PC-3 (cell line): ENCODE results near the gene SF3B1.

Experiments used
- EZH2 ChIP-seq: fragments of 300-600 bp; sonication (generic); IDR thresholded peaks from one replicate; pipeline ENCODE4 v1.6.1; 2017; ENCODE audit warnings: antibody characterized with exemption, mild to moderate bottlenecking, low read length; ENCODE audit not compliant: unreplicated experiment
- EZH2phosphoT487 ChIP-seq: fragments of 300-600 bp; sonication (generic); IDR thresholded peaks from 2 replicates; pipeline ENCODE4 v1.6.1; 2018; ENCODE audit warnings: mild to moderate bottlenecking, antibody characterized with exemption, low read length, borderline replicate concordance
- TF ChIP-seq, protein P1 (sequence below): fragments of 300-600 bp; sonication (generic); conservative IDR thresholded peaks from 2 replicates; pipeline ENCODE4 v1.5.1; 2017; ENCODE audit warnings: antibody characterized with exemption, low read depth, mild to moderate bottlenecking, low read length

DNA sequence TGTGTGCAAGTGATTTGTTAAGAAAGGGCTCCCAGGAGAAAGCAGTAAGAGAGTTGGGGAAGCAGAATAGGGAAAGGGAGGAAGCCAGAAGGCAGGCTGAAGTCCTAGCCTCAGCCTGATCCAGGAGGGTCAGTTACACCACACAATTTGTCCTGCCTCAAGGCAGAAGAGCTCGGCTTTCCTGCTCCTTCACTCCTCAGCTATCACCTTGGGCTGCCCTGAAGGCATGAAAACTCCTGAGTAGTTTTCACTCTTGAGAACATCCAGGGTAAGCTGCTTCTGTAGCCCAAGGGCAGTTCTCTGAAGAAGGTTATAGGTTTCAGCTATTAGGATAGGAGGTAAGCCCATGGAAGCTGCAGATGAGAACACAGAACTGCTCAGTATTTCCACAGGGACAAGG, 76.8 kb downstream of the SF3B1 start:
- TF ChIP-seq, protein P1, sequence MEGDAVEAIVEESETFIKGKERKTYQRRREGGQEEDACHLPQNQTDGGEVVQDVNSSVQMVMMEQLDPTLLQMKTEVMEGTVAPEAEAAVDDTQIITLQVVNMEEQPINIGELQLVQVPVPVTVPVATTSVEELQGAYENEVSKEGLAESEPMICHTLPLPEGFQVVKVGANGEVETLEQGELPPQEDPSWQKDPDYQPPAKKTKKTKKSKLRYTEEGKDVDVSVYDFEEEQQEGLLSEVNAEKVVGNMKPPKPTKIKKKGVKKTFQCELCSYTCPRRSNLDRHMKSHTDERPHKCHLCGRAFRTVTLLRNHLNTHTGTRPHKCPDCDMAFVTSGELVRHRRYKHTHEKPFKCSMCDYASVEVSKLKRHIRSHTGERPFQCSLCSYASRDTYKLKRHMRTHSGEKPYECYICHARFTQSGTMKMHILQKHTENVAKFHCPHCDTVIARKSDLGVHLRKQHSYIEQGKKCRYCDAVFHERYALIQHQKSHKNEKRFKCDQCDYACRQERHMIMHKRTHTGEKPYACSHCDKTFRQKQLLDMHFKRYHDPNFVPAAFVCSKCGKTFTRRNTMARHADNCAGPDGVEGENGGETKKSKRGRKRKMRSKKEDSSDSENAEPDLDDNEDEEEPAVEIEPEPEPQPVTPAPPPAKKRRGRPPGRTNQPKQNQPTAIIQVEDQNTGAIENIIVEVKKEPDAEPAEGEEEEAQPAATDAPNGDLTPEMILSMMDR, result no peak
- no peak for TF ChIP-seq EZH2
- no peak for TF ChIP-seq EZH2phosphoT487
